ENCODE results near the gene TBCC. TPM values are rescaled to one million over a fixed set of nuclear protein-coding genes. Genes with fewer than 3 reads are reported as not detected.

TBCC gene, protein sequence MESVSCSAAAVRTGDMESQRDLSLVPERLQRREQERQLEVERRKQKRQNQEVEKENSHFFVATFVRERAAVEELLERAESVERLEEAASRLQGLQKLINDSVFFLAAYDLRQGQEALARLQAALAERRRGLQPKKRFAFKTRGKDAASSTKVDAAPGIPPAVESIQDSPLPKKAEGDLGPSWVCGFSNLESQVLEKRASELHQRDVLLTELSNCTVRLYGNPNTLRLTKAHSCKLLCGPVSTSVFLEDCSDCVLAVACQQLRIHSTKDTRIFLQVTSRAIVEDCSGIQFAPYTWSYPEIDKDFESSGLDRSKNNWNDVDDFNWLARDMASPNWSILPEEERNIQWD
- total RNA-seq (27.0 TPM), polyA plus RNA-seq (ENCODE audit: insufficient read depth in 1 of 8, insufficient read length in 8 of 8, low replicate concordance in 1 of 8) (10 to 100 TPM; 14.3 to 19.0 (median 16.0) TPM)
- long read RNA-seq, donor 1, transcript TBCC-201 (1 exons, 1,616 nt) = major isoform, 6 of 6 reads
- long read RNA-seq, donor 1, partial matches to known transcripts = 0 of 6 reads
- long read RNA-seq, donor 1, other reads (novel, unspliced or antisense) = 0 of 6 reads
- long read RNA-seq, donor 2, partial matches to known transcripts = 0 of 1 reads
- long read RNA-seq, donor 2, other reads (novel, unspliced or antisense) = 0 of 1 reads
- long read RNA-seq, donor 3, transcript TBCC-201 (1 exons, 1,616 nt) = major isoform, 12 of 12 reads
- long read RNA-seq, donor 3, partial matches to known transcripts = 0 of 12 reads
- long read RNA-seq, donor 3, other reads (novel, unspliced or antisense) = 0 of 12 reads
- long read RNA-seq, donor 4, transcript TBCC-201 (1 exons, 1,616 nt) = major isoform, 11 of 11 reads
- long read RNA-seq, donor 4, partial matches to known transcripts = 0 of 11 reads
- long read RNA-seq, donor 4, other reads (novel, unspliced or antisense) = 0 of 11 reads
- long read RNA-seq, donor 5, transcript TBCC-201 (1 exons, 1,616 nt) = major isoform, 23 of 23 reads
- long read RNA-seq, donor 5, partial matches to known transcripts = 0 of 23 reads
- long read RNA-seq, donor 5, other reads (novel, unspliced or antisense) = 0 of 23 reads
- long read RNA-seq, donor 6, transcript TBCC-201 (1 exons, 1,616 nt) = major isoform, 20 of 109 reads
- long read RNA-seq, donor 6, partial matches to known transcripts = 89 of 109 reads
- long read RNA-seq, donor 6, other reads (novel, unspliced or antisense) = 0 of 109 reads
- long read RNA-seq, donor 7, transcript TBCC-201 (1 exons, 1,616 nt) = major isoform, 10 of 10 reads
- long read RNA-seq, donor 7, partial matches to known transcripts = 0 of 10 reads
- long read RNA-seq, donor 7, other reads (novel, unspliced or antisense) = 0 of 10 reads
- long read RNA-seq, donor 8, partial matches to known transcripts = 0 of 4 reads
- long read RNA-seq, donor 8, other reads (novel, unspliced or antisense) = 0 of 4 reads
- long read RNA-seq, donor 9, transcript TBCC-201 (1 exons, 1,616 nt) = major isoform, 7 of 7 reads
- long read RNA-seq, donor 9, partial matches to known transcripts = 0 of 7 reads
- long read RNA-seq, donor 9, other reads (novel, unspliced or antisense) = 0 of 7 reads
- long read RNA-seq, donor 10, transcript TBCC-201 (1 exons, 1,616 nt) = major isoform, 8 of 8 reads
- long read RNA-seq, donor 10, partial matches to known transcripts = 0 of 8 reads
- long read RNA-seq, donor 10, other reads (novel, unspliced or antisense) = 0 of 8 reads
- long read RNA-seq, donor 11, transcript TBCC-201 (1 exons, 1,616 nt) = major isoform, 16 of 16 reads
- long read RNA-seq, donor 11, partial matches to known transcripts = 0 of 16 reads
- long read RNA-seq, donor 11, other reads (novel, unspliced or antisense) = 0 of 16 reads

DNA sequence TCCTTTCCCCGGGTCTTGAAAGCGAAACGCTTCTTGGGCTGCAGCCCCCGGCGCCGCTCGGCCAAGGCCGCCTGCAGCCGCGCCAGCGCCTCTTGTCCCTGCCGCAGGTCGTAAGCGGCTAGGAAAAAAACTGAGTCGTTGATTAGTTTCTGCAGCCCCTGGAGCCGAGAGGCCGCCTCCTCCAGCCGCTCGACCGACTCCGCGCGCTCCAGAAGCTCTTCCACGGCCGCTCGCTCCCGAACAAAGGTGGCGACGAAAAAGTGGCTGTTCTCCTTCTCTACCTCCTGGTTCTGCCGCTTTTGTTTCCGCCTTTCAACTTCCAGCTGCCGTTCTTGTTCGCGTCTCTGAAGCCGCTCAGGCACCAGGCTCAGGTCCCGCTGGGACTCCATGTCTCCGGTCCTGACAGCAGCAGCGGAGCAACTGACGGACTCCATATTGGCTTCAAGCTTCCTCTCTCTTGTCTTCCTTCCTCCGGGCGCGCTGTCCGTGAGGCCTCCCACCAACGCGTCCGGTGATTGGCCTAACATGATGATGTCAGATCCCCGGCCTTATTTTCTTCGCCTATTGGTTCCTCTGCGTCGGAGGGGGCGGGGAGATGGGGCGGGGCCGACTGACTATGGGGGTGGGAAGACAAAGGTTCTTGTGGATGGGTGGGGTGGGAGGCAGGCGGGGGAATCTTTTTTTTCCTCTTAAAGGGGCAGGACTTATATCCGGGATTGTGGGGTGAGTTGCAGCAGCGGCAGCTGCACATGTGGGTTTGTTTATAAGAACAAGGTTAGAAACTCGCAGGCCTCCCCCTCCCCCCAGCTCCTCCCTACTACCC lies at the start of gene TBCC:
Gene TBCC, minus strand, starts transcription at position 464 of the 823 bp plus-strand sequence. Its CDS starts 30 bp downstream, at position 434.
- 0% methylated on average over 39 of the region's 57 CpGs for WGBS (ENCODE audit: insufficient coverage)
- peaks cover 17% of the 10 kb centered on the region for H3K4me1 ChIP-seq (ENCODE audit: control insufficient read depth, insufficient read depth, low read length)
- peak within 1 kb of the TSS; percentile 99 for H3K27ac ChIP-seq (ENCODE audit: low read length)
- H3K9me3 ChIP-seq (replicated peaks; ENCODE audit: control insufficient read depth, low read depth, low read length) = no peaks in the 10 kb centered on the region
- H3K4me3 ChIP-seq (ENCODE audit: low read length) = peak within 1 kb of the TSS; percentile 90
- H3K36me3 ChIP-seq (ENCODE audit: control insufficient read depth, insufficient read depth, low read length) = no peaks in the 10 kb centered on the region
- peak; percentile 100 for DNase-seq
- no peaks in the 10 kb centered on the region for H3K27me3 ChIP-seq (ENCODE audit: control insufficient read depth, insufficient read depth, low read length)

DNA sequence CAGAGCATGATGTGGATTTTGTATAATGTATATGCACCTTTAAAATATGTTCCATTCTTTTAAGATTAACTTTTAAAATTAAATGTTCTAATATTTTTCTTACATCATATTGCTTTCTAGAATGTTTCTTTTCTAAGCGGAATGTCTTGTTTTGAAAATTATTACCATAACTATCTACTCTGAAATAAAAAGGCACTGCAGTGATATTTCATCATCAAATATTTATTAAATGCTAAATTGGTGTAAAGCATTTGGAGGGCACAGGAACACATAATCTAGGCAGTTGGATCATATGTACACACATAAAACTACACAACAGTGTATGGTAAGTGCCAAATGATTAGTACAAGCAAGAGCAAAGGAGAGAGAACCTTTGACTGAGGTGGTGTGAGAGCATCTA lies 49.7 kb upstream of the TBCC start:
- Histone ChIP-seq H3K4me3 (ENCODE audit: low read length) (no peak overlapping the region), H3K27me3 (ENCODE audit: control insufficient read depth, insufficient read depth, low read length) (no peaks in the 10 kb centered on the region), H3K9me3 (replicated peaks; ENCODE audit: control insufficient read depth, low read depth, low read length) (no peaks in the 10 kb centered on the region), H3K36me3 (ENCODE audit: control insufficient read depth, insufficient read depth, low read length) (no peaks in the 10 kb centered on the region), H3K4me1 (ENCODE audit: control insufficient read depth, insufficient read depth, low read length) (peaks cover 3% of the 10 kb centered on the region), H3K27ac (ENCODE audit: low read length) (no peak overlapping the region)
- WGBS (ENCODE audit: insufficient coverage) = no CpG with 5 or more reads among the region's 1 CpG
- no peak for DNase-seq

DNA sequence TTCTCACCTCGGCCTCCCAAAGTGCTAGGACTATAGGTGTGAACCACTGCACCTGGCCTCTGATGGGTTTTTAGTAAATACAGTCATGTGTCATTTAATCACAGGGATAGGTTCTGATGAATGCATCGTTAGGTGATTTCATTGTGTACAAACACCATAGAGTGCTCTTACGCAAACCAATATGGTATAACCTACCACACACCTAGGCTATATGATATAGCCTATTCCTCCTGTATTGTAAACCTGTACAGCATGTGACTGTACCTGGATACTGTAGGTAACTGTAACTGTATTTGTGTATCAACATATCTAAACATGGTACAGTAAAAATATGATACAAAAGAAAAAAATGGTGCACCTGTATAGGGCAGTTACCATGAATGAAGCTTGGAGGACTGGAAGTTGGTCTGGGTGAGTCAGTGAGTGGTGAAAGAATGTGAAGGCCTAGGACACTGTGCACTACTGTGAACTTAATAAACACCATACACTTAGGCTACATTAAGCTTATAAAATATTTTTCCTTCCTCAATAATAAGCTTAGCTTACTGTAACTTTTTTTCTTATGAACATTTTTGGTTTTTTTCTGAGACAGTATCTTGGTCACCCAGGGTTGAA lies 45.9 kb upstream of the TBCC start:
- Histone ChIP-seq H3K4me3 (ENCODE audit: low read length) (no peak overlapping the region), H3K36me3 (ENCODE audit: control insufficient read depth, insufficient read depth, low read length) (peaks cover 4% of the 10 kb centered on the region), H3K9me3 (replicated peaks; ENCODE audit: control insufficient read depth, low read depth, low read length) (no peaks in the 10 kb centered on the region), H3K27me3 (ENCODE audit: control insufficient read depth, insufficient read depth, low read length) (no peaks in the 10 kb centered on the region), H3K27ac (ENCODE audit: low read length) (no peak overlapping the region), H3K4me1 (ENCODE audit: control insufficient read depth, insufficient read depth, low read length) (peaks cover 12% of the 10 kb centered on the region)
- WGBS (ENCODE audit: insufficient coverage) = 100% methylated on average over 1 of the region's 3 CpGs
- DNase-seq = no peak

DNA sequence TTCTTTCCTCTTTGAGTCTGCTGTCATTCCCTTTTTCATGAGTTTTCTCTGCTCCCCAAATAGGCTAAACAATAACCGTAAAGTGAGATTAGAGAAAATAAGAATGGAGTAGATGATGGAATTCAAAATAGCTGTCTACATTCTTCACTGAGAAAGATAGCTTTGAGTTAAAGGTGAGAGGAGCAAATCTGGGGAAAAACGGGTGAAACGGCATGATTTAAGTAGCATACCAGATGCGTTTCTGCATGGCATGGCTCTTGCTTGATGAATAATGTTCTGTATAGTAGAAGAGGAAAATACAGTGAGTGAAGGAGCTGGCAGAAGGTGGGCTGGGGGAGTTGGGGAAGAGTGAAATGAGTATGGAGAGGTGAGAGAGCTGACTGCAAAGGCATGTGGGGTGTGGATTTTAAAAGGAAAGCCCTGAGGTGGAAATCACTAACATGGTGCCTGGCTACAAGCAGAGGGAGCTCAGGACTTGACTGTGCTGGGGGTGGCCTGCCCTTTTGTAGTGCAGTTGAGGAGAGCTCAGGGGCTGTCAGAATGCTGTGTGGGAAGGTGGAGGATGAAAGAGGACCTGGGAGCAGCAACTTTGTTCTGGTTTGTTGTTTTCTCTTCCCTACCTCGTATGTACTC lies 44.8 kb upstream of the TBCC start:
- DNase-seq = no peak
- Histone ChIP-seq H3K4me3 (ENCODE audit: low read length) (no peak overlapping the region), H3K27me3 (ENCODE audit: control insufficient read depth, insufficient read depth, low read length) (no peaks in the 10 kb centered on the region), H3K4me1 (ENCODE audit: control insufficient read depth, insufficient read depth, low read length) (peaks cover 17% of the 10 kb centered on the region), H3K9me3 (replicated peaks; ENCODE audit: control insufficient read depth, low read depth, low read length) (no peaks in the 10 kb centered on the region), H3K36me3 (ENCODE audit: control insufficient read depth, insufficient read depth, low read length) (peaks cover 4% of the 10 kb centered on the region), H3K27ac (ENCODE audit: low read length) (no peak overlapping the region)
- WGBS (ENCODE audit: insufficient coverage) = 23% methylated on average over 3 of the region's 5 CpGs

DNA sequence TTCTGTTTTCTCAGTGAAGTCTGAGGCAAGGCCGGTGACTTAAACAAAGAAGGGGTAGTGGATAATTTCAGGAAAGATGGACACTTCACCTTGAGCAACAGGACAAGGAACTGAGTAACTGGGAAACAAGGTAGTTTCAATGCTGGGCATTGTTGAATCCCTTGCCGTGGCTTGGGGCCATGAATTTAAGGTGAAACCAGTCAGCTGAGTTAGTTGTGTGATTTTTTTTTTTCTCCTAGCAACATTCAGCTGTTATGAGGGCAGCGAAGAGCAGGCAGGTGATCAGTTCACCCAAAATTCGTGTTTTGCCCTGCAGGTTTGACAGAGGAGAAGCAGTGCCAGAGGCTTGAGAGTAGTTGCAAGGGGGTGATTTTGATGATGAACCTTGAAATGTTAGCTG lies 42.8 kb upstream of the TBCC start:
- no peaks in the 10 kb centered on the region for H3K9me3 ChIP-seq (replicated peaks; ENCODE audit: control insufficient read depth, low read depth, low read length)
- 61% methylated on average over 3 of the region's 4 CpGs for WGBS (ENCODE audit: insufficient coverage)
- H3K36me3 ChIP-seq (ENCODE audit: control insufficient read depth, insufficient read depth, low read length) = peaks cover 4% of the 10 kb centered on the region
- no peak overlapping the region for H3K27ac ChIP-seq (ENCODE audit: low read length)
- H3K27me3 ChIP-seq (ENCODE audit: control insufficient read depth, insufficient read depth, low read length) = no peaks in the 10 kb centered on the region
- H3K4me3 ChIP-seq (ENCODE audit: low read length) = no peak overlapping the region
- no peak for DNase-seq
- H3K4me1 ChIP-seq (ENCODE audit: control insufficient read depth, insufficient read depth, low read length) = peaks cover 22% of the 10 kb centered on the region

DNA sequence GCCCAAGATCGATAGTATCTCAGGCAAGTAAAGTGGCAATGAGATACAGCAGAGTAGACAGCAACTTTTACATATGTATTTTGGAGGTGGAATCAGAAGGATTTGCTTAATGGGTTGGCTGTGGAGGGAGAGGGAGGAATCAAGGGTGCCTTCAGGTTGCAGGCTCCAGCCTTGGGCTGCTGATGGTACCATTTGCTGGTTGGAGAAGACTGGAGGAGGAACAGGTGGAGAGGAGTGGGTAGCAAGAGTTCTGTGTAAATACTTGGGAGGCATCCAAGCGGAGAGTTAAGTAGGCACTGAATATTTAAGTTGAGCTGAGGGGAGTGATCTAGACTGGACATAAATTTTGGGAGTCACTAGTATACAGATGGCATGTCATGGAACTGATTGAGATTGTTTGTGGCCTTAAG lies 41.2 kb upstream of the TBCC start:
- no peak overlapping the region for H3K4me3 ChIP-seq (ENCODE audit: low read length)

DNA sequence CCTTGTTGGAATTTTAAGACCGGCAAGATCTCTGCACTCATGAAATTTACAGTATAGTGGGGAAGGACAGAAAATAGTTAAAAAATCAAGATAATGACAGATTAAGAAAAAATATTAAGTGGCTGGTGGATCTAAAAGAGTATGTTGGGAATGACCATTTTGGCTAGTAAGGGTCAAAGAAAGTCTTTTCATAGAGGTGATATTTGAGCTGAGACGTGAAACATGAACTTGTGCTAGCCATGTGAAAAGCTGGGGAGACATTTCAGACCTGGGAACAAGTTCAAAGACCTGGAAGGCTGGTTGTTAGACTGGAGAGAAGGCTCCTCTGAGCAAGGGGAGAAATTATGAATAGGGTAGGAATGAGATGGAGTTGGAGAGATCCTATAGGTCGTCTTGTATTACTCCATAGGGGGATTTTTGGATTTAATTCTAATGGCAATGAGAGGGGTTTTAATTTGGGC lies 40.7 kb upstream of the TBCC start:
- no peaks in the 10 kb centered on the region for H3K27me3 ChIP-seq (ENCODE audit: control insufficient read depth, insufficient read depth, low read length)
- H3K4me3 ChIP-seq (ENCODE audit: low read length) = no peak overlapping the region
- peaks cover 4% of the 10 kb centered on the region for H3K36me3 ChIP-seq (ENCODE audit: control insufficient read depth, insufficient read depth, low read length)
- 37% methylated on average over 3 of the region's 3 CpGs for WGBS (ENCODE audit: insufficient coverage)
- peaks cover 22% of the 10 kb centered on the region for H3K4me1 ChIP-seq (ENCODE audit: control insufficient read depth, insufficient read depth, low read length)
- DNase-seq = peak; percentile 36
- no peaks in the 10 kb centered on the region for H3K9me3 ChIP-seq (replicated peaks; ENCODE audit: control insufficient read depth, low read depth, low read length)
- H3K27ac ChIP-seq (ENCODE audit: low read length) = peak overlapping the region; percentile 37

More for the DNA sequence above, 41.2 kb upstream of the TBCC start:
- DNase-seq = peak; percentile 63
- no peaks in the 10 kb centered on the region for H3K9me3 ChIP-seq (replicated peaks; ENCODE audit: control insufficient read depth, low read depth, low read length)
- peaks cover 22% of the 10 kb centered on the region for H3K4me1 ChIP-seq (ENCODE audit: control insufficient read depth, insufficient read depth, low read length)
- 69% methylated on average over 2 of the region's 2 CpGs for WGBS (ENCODE audit: insufficient coverage)
- no peaks in the 10 kb centered on the region for H3K27me3 ChIP-seq (ENCODE audit: control insufficient read depth, insufficient read depth, low read length)
- peaks cover 4% of the 10 kb centered on the region for H3K36me3 ChIP-seq (ENCODE audit: control insufficient read depth, insufficient read depth, low read length)
- peak overlapping the region; percentile 37 for H3K27ac ChIP-seq (ENCODE audit: low read length)
